H1 (cell line): Measurements from ENCODE around the gene ETS1. TPM values are rescaled to one million over a fixed set of nuclear protein-coding genes. Genes with fewer than 3 reads are reported as not detected.

Source experiments
- CTCF ChIA-PET: fragments of 300-600 bp; sonication (Branson Sonifier 250); formaldehyde crosslinking; loops from one replicate; lab custom pipeline; 2021; ENCODE audit not compliant: partially characterized antibody; lab: Charles Lee
- POLR2A ChIA-PET: fragments of 300-600 bp; sonication (Branson Sonifier 250); formaldehyde crosslinking; loops from one replicate; lab custom pipeline; 2021; ENCODE audit warnings: inconsistent platforms; ENCODE audit not compliant: partially characterized antibody; lab: Charles Lee
- DNase-seq, 2 experiments: peaks; one replicate each; pipeline versions ENCODE4 v3.0.0 to v3.0.0-alpha.2; 2010 to 2022; ENCODE audit warnings: low spot score in 2 of 2, low read depth in 1 of 2, mixed read lengths in 1 of 2
- FAIRE-seq: peaks from 2 replicates; lab custom pipeline; 2011; peaks lifted over from hg19 to GRCh38; lab: Jason Lieb, UNC
- H2AFZ ChIP-seq: 2 replicates; pipeline ENCODE4 v1.8.1; 2012; ENCODE audit warnings: low read length, inconsistent platforms
- H2AK5ac ChIP-seq: 2 replicates; pipeline ENCODE4 v1.6.1; 2013; ENCODE audit warnings: low read depth, low read length
- H2BK120ac ChIP-seq: replicated peaks from 2 replicates; pipeline ENCODE3; 2013; ENCODE audit warnings: low read depth, low read length, inconsistent platforms
- H2BK12ac ChIP-seq: 2 replicates; pipeline ENCODE4 v1.6.1; 2013; ENCODE audit warnings: low read depth, low read length
- H2BK15ac ChIP-seq: 2 replicates; pipeline ENCODE4 v1.6.1; 2013; ENCODE audit warnings: low read length
- H2BK20ac ChIP-seq: 2 replicates; pipeline ENCODE4 v1.6.1; 2013; ENCODE audit warnings: low read length
- H2BK5ac ChIP-seq: 2 replicates; pipeline ENCODE4 v1.6.1; 2013; ENCODE audit warnings: low read depth, low read length
- H3K14ac ChIP-seq: 2 replicates; pipeline ENCODE4 v1.6.1; 2013; ENCODE audit warnings: inconsistent platforms; ENCODE audit not compliant: insufficient read length
- H3K18ac ChIP-seq: 2 replicates; pipeline ENCODE4 v1.6.1; 2013; ENCODE audit warnings: low read length; ENCODE audit errors: extremely low read depth
- H3K23ac ChIP-seq: 2 replicates; pipeline ENCODE4 v1.6.1; 2013; ENCODE audit warnings: inconsistent platforms; ENCODE audit not compliant: insufficient read length
- H3K23me2 ChIP-seq: 2 replicates; pipeline ENCODE4 v1.6.1; 2013; ENCODE audit warnings: low read depth, low read length
- H3K27ac ChIP-seq: 2 replicates; pipeline ENCODE4 v1.6.1; 2011; ENCODE audit warnings: low read depth, low read length, inconsistent platforms
- H3K27me3 ChIP-seq, 4 experiments: replicated peaks in 1 of 4; 1 replicate in 1 of 4; 2 replicates in 3 of 4; pipeline versions ENCODE4 v1.6.1 to v1.8.1; 2011 to 2013; ENCODE audit warnings: low read length in 3 of 4, mild to moderate bottlenecking in 3 of 4, inconsistent platforms in 2 of 4, mixed read lengths in 2 of 4, moderate library complexity in 1 of 4; ENCODE audit not compliant: control insufficient read depth in 3 of 4, insufficient read depth in 3 of 4; ENCODE audit errors: extremely low read depth in 1 of 4
- H3K36me3 ChIP-seq, 4 experiments: 2 replicates each; pipeline versions ENCODE4 v1.6.1 to v1.8.1; 2011 to 2013; ENCODE audit warnings: mild to moderate bottlenecking in 4 of 4, low read length in 3 of 4, moderate library complexity in 2 of 4, control low read depth in 1 of 4, inconsistent platforms in 1 of 4; ENCODE audit not compliant: insufficient read depth in 4 of 4, control insufficient read depth in 2 of 4
- H3K4ac ChIP-seq: replicated peaks from 2 replicates; pipeline ENCODE3; 2013; ENCODE audit warnings: low read length, low read depth, mixed read lengths, inconsistent platforms; ENCODE audit not compliant: insufficient read length
- H3K4me1 ChIP-seq, 4 experiments: replicated peaks in 1 of 4; 1 replicate in 1 of 4; 2 replicates in 3 of 4; pipeline versions ENCODE4 v1.6.1 to v1.8.1; 2011 to 2013; ENCODE audit warnings: low read length in 3 of 4, inconsistent platforms in 2 of 4, mixed read lengths in 1 of 4; ENCODE audit not compliant: insufficient read depth in 4 of 4, control insufficient read depth in 3 of 4
- H3K4me2 ChIP-seq, 2 experiments: 2 replicates each; pipeline versions ENCODE4 v1.6.1 to v1.8.1; 2011 to 2013; ENCODE audit warnings: low read depth in 2 of 2, low read length in 2 of 2, control low read depth in 1 of 2, inconsistent platforms in 1 of 2, mild to moderate bottlenecking in 1 of 2; ENCODE audit not compliant: insufficient read depth in 1 of 2
- H3K4me3 ChIP-seq, 4 experiments: fragments of 200-600, 300-600 bp in 1 of 4; sonication (generic), shearing (Covaris generic), sonication (Bioruptor Twin) in 1 of 4; 2 replicates each; pipeline versions ENCODE4 v1.5.1 to v1.8.1; 2011 to 2016; ENCODE audit warnings: low read length in 4 of 4, low read depth in 3 of 4, control low read depth in 2 of 4, inconsistent platforms in 2 of 4, mild to moderate bottlenecking in 2 of 4, mixed read lengths in 1 of 4, moderate library complexity in 1 of 4; ENCODE audit not compliant: insufficient read depth in 2 of 4; ENCODE audit errors: extremely low read depth in 1 of 4
- H3K56ac ChIP-seq: replicated peaks from 2 replicates; pipeline ENCODE3; 2013; ENCODE audit warnings: low read depth, mild to moderate bottlenecking, mixed read lengths, low read length, inconsistent platforms; ENCODE audit not compliant: insufficient read length
- H3K79me1 ChIP-seq: 2 replicates; pipeline ENCODE4 v1.6.1; 2013; ENCODE audit warnings: low read depth, low read length, control low read depth
- H3K79me2 ChIP-seq, 2 experiments: 2 replicates each; pipeline versions ENCODE4 v1.6.1 to v1.8.1; 2012 to 2013; ENCODE audit warnings: low read length in 2 of 2, mild to moderate bottlenecking in 2 of 2, inconsistent platforms in 1 of 2; ENCODE audit not compliant: insufficient read depth in 2 of 2, control insufficient read depth in 1 of 2
- H3K9ac ChIP-seq, 4 experiments: replicated peaks in 1 of 4; 1 replicate in 1 of 4; 2 replicates in 3 of 4; pipeline versions ENCODE4 v1.6.1 to v1.8.1; 2011 to 2013; ENCODE audit warnings: low read depth in 3 of 4, low read length in 3 of 4, control low read depth in 2 of 4, mild to moderate bottlenecking in 2 of 4, moderate library complexity in 2 of 4, inconsistent platforms in 1 of 4; ENCODE audit errors: extremely low read depth in 1 of 4
- H3K9me3 ChIP-seq, 2 experiments: 2 replicates each; pipeline versions ENCODE4 v1.6.1 to v1.8.1; 2012 to 2013; ENCODE audit warnings: mild to moderate bottlenecking in 2 of 2, moderate library complexity in 2 of 2, control low read depth in 1 of 2, inconsistent platforms in 1 of 2, low read depth in 1 of 2, low read length in 1 of 2, mixed read lengths in 1 of 2; ENCODE audit not compliant: insufficient read depth in 2 of 2
- H4K20me1 ChIP-seq, 2 experiments: replicated peaks in 1 of 2; 2 replicates each; pipeline versions ENCODE3 to v1.8.1; 2011 to 2013; ENCODE audit warnings: inconsistent platforms in 2 of 2, low read length in 2 of 2, mild to moderate bottlenecking in 1 of 2; ENCODE audit not compliant: insufficient read depth in 2 of 2, control insufficient read depth in 1 of 2
- H4K5ac ChIP-seq: 2 replicates; pipeline ENCODE4 v1.6.1; 2013; ENCODE audit warnings: low read length, low read depth, mixed read lengths, inconsistent platforms; ENCODE audit not compliant: insufficient read length
- H4K8ac ChIP-seq: 2 replicates; pipeline ENCODE4 v1.8.0; 2013; ENCODE audit warnings: mild to moderate bottlenecking, moderate library complexity, low read length, inconsistent platforms; ENCODE audit not compliant: insufficient read depth; ENCODE audit errors: extremely low read depth
- H4K91ac ChIP-seq: replicated peaks from 2 replicates; pipeline ENCODE3; 2013; ENCODE audit warnings: low read length, mixed read lengths, inconsistent platforms; ENCODE audit not compliant: insufficient read length
- ATF3 ChIP-seq: IDR thresholded peaks from 2 replicates; pipeline ENCODE4 v1.6.1; 2011; ENCODE audit warnings: low read depth, mild to moderate bottlenecking, low read length; ENCODE audit not compliant: insufficient read depth
- BACH1 ChIP-seq: IDR thresholded peaks from 2 replicates; pipeline ENCODE4 v1.6.1; 2012; ENCODE audit warnings: low read length, improper control_type of control experiment
- BRCA1 ChIP-seq: IDR thresholded peaks from 2 replicates; pipeline ENCODE4 v1.6.1; 2012; ENCODE audit warnings: low read depth, low read length, improper control_type of control experiment
- CBX8 ChIP-seq: fragments of 300-800, 300-1000 bp; sonication (generic); IDR thresholded peaks from 2 replicates; pipeline ENCODE4 v1.7.1; 2016; ENCODE audit warnings: low read depth, low read length, borderline replicate concordance
- CEBPB ChIP-seq: IDR thresholded peaks from 2 replicates; pipeline ENCODE4 v1.6.1; 2012; ENCODE audit warnings: low read depth, low read length
- KDM4A ChIP-seq: IDR thresholded peaks from one replicate; pipeline ENCODE4 v1.7.1; 2012; ENCODE audit warnings: low read depth, mild to moderate bottlenecking, moderate library complexity, low read length, inconsistent platforms; ENCODE audit not compliant: severe bottlenecking
- KDM5A ChIP-seq: fragments of 200-600 bp; IDR thresholded peaks from 2 replicates; pipeline ENCODE4 v1.7.1; 2012; ENCODE audit warnings: mild to moderate bottlenecking, low read length, inconsistent platforms, mixed read lengths
- PHF8 ChIP-seq: fragments of 200-600 bp; sonication (generic); conservative IDR thresholded peaks from 2 replicates; pipeline ENCODE4 v1.7.1; 2012; ENCODE audit warnings: low read depth, mild to moderate bottlenecking, inconsistent platforms, low read length, moderate library complexity
- RFX5 ChIP-seq: IDR thresholded peaks from 2 replicates; pipeline ENCODE4 v1.6.1; 2011; ENCODE audit warnings: low read depth, low read length, improper control_type of control experiment, borderline replicate concordance
- RXRA ChIP-seq: IDR thresholded peaks from 2 replicates; pipeline ENCODE4 v1.6.1; 2011; ENCODE audit warnings: low read depth, mild to moderate bottlenecking, low read length, moderate library complexity; ENCODE audit not compliant: insufficient read depth
- SIRT6 ChIP-seq: IDR thresholded peaks from one replicate; pipeline ENCODE4 v1.7.1; 2012; ENCODE audit warnings: low read length, inconsistent platforms
- SIX5 ChIP-seq: IDR thresholded peaks from 2 replicates; pipeline ENCODE4 v1.6.1; 2011; ENCODE audit warnings: mild to moderate bottlenecking, low read depth, low read length
- TBP ChIP-seq: IDR thresholded peaks from 2 replicates; pipeline ENCODE4 v1.6.1; 2011; ENCODE audit warnings: low read depth, low read length, improper control_type of control experiment
- TEAD4 ChIP-seq: IDR thresholded peaks from 2 replicates; pipeline ENCODE4 v1.6.1; 2012; ENCODE audit warnings: low read depth, low read length, inconsistent platforms, mixed read lengths
- ZNF274 ChIP-seq: IDR thresholded peaks from 2 replicates; pipeline ENCODE4 v1.7.0; 2012; ENCODE audit warnings: low read length, borderline replicate concordance; ENCODE audit errors: extremely low read depth
- WGBS, 2 experiments: shearing (Covaris generic) in 1 of 2; methylation state at CpG; one replicate each; pipeline versions ENCODE4 v1.1.6 to v1.1.7; 2013 to 2015; ENCODE audit warnings: low lambda C conversion rate in 2 of 2, mixed read lengths in 2 of 2, inconsistent platforms in 1 of 2, low coverage in 1 of 2, missing lambda C conversion rate in 1 of 2; ENCODE audit not compliant: insufficient replicate concordance in 2 of 2, insufficient coverage in 1 of 2, insufficient read length in 1 of 2; ENCODE audit errors: extremely low coverage in 1 of 2, missing lambda C conversion rate in 1 of 2; 5-methylcytosine and 5-hydroxymethylcytosine counted together
- polyA plus RNA-seq, 7 experiments: library from polyadenylated mRNA; depleted of rRNA in 3 of 7; stranded (reverse) in 5 of 7; unstranded in 2 of 7; fragments of >200 nt in 5 of 7; fragments of 200-250 nt in 2 of 7; gene quantifications; 1 replicate in 5 of 7; 2 replicates in 1 of 7; 4 replicates in 1 of 7; pipeline versions ENCODE4 v1.2.1 to v1.2.3, GENCODE V29; 2011 to 2013; ENCODE audit warnings: missing spikeins in 2 of 7, mixed read lengths in 2 of 7
- total RNA-seq: library from RNA; stranded (reverse); fragmentation: NEBNext Ultra II Directional; extraction: Animal tissue kit (Norgen Biotek cat#: 25700); gene quantifications from 2 replicates; pipeline ENCODE4 v1.2.1, GENCODE V29; 2021

The ETS1 gene
- total and polyA plus RNA-seq, 2 of the 8 experiments (the other 6 are each of a cell fraction or from before 2014, with no cell fraction given) = 10.0 to 35.3 TPM

GRCh38 chr11:128411812-128412211, 175.5 kb downstream of the ETS1 start:
- Histone ChIP-seq H3K4me1 (no peaks in the 10 kb centered on the region), H3K23me2 (no peaks in the 10 kb centered on the region), H3K79me1 (no peaks in the 10 kb centered on the region), H2AFZ (no peak overlapping the region), H3K56ac (no peak overlapping the region), H2AK5ac (no peak overlapping the region), H2BK120ac (no peak overlapping the region), H3K36me3 (no peaks in the 10 kb centered on the region), H4K91ac (no peak overlapping the region), H3K27me3 (no peaks in the 10 kb centered on the region), H4K8ac (no peak overlapping the region), H3K27ac (no peak overlapping the region), H3K14ac (no peak overlapping the region), H3K4me2 (no peak overlapping the region), H3K4ac (no peak overlapping the region), H4K5ac (no peak overlapping the region), H3K18ac (no peak overlapping the region), H3K9ac (no peak overlapping the region), H3K23ac (no peak overlapping the region), H3K9me3 (no peaks in the 10 kb centered on the region), H2BK20ac (no peak overlapping the region), H2BK15ac (no peak overlapping the region), H3K79me2 (no peaks in the 10 kb centered on the region), H2BK5ac (no peak overlapping the region), H3K4me3 (no peak overlapping the region), H4K20me1 (no peaks in the 10 kb centered on the region), H2BK12ac (no peak overlapping the region)
- 91% methylated on average over 5 of the region's 5 CpGs; no CpG with 5 or more reads in 1 of the 2 experiments for WGBS, 2 experiments
- no peak for FAIRE-seq
- no peak for DNase-seq
- ChIA-PET POLR2A (interaction anchor here (0.6 kb wide), 1 partner anchor 247 kb away, joined by 4 read pairs; no protein-coding TSS in a partner anchor), CTCF (interaction anchor here (1.0 kb wide), 1 partner anchor 10 kb away, joined by 3 read pairs; no protein-coding TSS in a partner anchor)
- TF ChIP-seq TBP (no peak), TEAD4 (no peak), RXRA (no peak), CEBPB (no peak), SIRT6 (no peak), BRCA1 (no peak), CBX8 (no peak), BACH1 (no peak), KDM4A (no peak), SIX5 (no peak), ZNF274 (no peak), KDM5A (no peak), ATF3 (no peak), RFX5 (no peak), PHF8 (no peak)
